GM19043 (cell line): ENCODE results near the gene CALN1.
"Not testable (repeated sequence)": the region's sequence is repeated elsewhere in the genome, so short reads cannot be mapped to it uniquely, and the experiment has no call there.

Experiments used
- ATAC-seq: cut with Tn5 transposase; IDR thresholded peaks from one replicate; pipeline ENCODE4 v1.9.1; 2021; ENCODE audit warnings: low read depth; ENCODE audit not compliant: unreplicated experiment

The CALN1 gene

GRCh38 chr7:72112530-72112929, 299.6 kb downstream of the CALN1 start:
- no peak for ATAC-seq

DNA sequence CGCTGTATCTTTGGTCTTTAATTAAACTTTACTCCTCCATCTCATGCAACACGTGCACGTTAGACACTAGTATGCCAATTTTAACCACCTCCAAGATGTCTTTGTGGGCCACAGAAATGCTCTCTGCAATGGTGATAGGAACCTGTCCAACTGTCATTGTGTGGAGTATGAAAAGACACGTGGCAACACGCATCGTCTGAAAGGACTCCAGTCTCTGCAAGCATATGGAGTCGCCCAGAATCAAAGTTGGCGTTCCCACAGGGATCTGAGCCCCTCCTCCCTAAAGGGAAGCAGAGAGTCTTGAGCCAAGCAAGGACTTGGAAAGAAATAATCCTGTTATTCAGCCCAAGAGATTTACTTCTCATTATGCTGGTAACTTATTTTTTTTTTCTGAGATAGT, 301.1 kb downstream of the CALN1 start:
- no peak for ATAC-seq

- no peak for ATAC-seq
Observed at GRCh38 chr7:72109566-72109965, 302.6 kb downstream of the CALN1 start.

DNA sequence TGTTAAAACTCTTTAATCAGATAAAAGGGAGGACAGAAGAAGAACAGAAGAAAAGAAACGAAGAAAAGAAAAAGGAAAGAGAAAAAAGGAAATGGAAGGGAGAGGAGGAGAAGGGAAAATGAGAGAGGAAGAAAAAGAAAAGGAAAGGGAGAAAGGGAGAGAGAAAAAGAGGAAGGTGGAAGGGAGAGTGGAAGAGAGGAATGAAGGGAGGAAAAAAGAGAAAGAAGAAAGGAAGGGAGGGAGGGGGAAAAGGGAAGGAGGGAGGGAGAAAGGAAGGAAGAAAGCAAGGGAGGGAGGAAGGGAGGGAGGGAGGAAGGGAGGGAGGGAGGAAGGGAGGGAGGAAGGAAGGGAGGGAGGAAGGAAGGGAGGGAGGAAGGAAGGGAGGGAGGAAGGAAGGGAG, 305.7 kb downstream of the CALN1 start:
- no peak for ATAC-seq

DNA sequence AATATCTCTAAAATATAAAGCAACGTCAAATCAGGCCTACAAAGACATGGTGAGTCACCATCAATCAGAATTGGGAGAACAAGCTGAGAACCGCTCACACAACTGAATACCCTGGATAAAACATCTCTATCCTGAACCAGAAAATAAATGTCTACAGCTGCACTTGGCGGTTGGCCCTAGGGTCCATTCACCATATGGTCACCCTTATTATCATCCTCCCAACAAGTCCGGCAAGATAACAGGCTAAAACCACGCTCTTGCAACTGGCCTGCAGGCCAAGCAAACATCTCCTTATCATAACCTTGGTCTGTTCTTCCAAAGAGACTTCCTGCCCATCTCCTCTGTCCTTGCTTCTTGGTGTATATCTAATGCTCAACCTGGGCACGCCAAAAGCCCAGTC, 310.7 kb downstream of the CALN1 start:
- ATAC-seq, result no peak

DNA sequence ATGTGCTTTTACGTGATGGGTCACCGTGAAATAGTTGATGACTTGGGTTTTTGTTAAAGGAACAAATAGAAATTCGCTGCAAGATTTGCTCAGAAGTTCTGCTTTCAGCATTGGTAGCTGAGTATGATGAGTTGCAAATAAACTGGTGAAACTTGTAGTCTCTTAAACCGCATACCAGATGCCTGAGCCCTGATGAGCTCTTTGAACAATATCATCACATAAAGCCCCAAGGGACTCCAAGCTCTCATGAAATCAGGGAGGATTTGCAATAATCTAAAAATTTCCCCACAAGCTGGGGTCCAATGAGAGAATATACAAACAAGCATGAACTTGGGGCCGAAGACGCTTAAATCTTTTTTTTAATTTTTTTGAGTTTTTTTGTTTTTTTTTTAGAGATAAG, 312.4 kb downstream of the CALN1 start:
- no peak for ATAC-seq

- no peak for ATAC-seq
Observed at GRCh38 chr7:72098807-72099580, 313.1 kb downstream of the CALN1 start.

DNA sequence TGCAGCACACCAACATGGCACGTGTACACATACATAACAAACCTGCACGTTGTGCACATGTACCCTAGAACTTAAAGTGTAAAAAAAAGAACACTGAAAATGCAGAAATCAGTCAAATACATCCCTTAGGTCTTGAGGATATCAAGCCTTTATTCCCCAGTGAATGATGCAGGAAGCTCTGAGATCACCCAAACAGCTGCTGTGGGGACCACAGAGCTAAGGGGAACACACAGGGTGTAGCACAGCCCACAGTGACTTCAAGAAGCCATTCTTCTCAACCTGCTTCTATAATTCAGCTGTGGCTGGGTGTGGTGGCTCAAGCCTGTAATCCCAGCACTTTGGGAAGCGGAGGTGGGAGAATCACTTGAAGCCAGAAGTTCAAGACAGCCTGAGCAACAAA, 314.9 kb downstream of the CALN1 start:
- no peak for ATAC-seq

DNA sequence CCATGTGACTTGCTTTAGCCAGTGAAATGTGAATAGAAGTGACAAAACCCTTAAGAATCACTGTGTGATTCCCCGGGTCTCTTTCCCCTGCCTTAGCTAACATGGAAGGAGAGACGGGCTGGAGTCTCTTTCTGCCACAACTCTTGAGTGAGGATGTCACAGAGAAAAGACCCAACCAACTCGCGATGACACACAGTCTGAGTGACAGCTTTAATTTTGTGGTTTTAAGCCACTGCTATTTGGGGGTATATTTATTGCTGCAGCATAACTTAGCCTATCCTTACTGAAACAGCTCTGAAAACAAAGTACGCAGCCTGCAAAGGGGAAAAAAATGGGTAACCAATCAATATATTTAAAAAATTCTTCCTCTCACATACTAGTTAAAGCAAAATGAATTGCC, 319.4 kb downstream of the CALN1 start:
- no peak for ATAC-seq

- ATAC-seq, result no peak
Observed at GRCh38 chr7:72087926-72088325, 324.2 kb downstream of the CALN1 start.

DNA sequence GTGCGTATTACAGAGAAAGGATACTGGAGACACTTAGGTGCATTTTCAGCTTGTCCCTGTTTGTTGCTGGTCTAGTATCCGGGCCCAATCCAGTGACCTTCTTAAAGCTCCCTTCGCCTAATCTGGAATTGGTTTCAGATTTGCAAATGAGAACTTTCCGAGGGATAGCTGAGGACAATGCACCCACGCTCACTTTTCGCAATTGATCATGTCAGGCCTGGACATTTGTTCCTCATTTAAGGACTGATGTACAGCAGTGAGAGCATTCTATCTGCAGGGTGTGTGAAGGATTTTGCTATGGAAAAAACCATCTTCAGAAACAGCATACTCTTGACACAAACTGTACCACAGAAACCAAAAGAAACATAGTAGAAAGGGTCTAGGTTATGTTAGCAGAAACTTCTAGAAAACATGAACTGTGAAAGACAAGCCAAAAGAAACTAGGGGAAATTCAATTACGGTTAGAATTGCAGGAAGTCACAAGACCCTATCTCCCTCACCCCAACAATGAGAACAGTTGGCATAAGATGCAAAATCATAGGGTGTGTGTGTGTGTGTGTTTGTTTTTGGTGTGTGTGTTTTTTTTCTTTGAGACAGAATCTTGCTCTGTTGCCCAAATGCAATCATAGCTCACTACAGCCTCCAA, 331.1 kb downstream of the CALN1 start:
- no peak for ATAC-seq

DNA sequence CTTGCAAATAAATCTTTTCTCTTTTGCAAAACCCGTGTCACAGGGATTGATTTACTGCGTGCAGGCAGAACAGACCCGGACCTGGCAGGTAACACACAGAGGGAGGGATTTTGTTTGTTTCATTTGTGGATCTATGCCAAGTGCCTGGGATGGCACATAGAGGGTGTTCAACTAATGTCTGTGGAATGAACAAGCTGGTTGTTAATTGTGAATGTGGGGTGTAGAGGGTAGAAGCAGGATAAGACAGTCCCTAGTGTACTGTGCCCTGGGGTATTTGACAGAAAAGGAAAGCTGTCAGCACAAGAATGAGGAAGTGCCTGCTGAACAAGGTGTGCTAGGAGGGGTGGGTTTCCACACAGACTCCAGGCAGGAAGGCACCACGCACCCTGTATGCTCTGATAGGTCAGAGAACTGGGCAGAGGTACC, 331.8 kb downstream of the CALN1 start:
- no peak for ATAC-seq

DNA sequence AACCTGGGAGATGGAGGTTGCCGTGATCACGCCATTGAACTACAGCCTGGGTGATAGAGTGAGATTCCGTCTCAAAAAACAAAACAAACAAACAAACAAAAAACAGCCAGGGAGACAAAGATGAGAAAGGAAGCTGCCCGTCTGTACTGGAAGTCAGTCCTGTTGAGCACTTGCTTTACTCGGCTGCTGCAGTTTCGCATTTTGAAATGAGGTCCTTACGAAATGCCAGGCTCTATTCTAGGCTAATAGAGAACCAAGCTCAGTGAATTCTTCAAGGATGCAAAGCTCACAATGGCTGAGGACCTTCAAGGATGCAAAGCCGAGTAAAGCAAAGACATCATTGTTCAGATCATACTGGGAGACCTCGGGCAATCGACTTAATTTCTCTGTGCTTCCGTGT, 333.3 kb downstream of the CALN1 start:
- ATAC-seq, result no peak

DNA sequence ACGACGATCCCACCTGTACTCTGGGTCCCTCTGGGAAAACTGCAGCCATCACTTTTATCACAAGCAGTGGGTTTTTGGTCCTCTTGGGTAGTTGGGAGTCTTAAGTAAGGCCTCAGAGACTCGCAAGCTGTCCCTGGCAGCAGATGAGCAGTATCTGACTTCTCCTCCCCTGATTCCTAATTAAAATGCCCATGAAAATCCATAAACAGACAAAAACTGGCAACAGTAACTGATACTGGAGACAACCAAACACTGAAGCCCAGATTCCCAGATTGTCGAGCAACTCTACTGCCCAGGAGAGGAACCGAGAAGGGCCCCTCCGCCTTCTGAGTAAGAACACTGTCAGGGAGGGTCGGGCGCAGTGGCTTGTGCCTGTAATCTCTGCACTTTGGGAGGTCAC, 333.8 kb downstream of the CALN1 start:
- no peak for ATAC-seq

DNA sequence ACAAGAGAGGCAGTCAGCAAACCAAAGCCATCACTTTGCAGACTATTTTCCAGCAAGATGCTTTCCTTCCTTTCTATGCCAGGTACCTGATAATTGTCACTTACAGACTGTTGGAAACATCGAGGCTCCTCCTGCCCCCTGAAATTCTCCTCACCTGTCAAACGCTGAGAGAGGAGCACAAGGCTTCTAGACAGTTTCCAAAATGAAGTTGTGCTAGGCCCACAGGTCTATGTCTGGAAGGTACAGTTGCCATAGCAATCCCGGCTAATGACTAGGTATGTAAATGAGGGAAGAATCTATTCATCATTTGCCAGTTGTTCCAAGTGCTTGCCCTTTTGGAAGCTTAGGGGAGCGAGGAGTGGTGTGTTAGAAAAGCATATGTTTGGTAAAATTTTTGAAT, 334.4 kb downstream of the CALN1 start:
- no peak for ATAC-seq

DNA sequence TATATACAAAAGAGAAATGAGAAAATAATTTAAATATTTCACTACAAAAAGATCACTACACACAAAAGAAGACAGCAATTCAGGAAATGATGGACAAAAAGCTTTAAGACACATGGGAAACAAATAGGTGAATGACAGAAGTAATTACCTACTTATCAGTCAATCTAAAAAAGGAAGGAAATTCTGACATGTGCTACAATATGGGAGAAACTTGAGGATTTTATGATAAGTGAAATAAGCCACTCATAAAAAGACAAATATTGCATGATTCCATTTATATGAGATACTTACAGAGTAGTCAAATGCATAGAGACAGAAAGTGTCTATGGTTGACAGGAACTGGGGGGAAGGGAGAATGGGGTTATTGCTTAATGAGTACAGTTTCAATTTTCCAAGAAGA, 339.2 kb downstream of the CALN1 start:
- ATAC-seq, result no peak

DNA sequence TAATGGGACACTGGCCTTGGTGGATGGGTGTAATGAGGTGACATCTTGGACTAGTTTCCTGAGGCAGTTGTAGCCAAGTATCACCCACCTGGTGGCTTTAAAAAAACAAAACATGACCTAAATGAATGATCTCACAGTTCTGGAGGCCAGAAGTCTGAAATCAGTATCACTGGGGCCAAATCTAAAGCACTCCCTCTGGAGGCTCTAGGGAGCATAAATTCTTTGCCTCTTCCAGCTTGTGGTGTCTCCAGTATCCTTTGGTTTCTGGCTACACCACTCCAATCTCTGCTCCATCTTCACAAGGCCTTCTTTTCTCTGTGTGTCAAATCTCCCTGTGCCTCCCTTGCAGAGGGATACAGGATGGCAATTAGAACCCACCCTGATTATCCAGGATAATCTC, 342.9 kb downstream of the CALN1 start:
- ATAC-seq, result no peak

- ATAC-seq, result not testable (repeated sequence)
Observed at GRCh38 chr7:72065764-72066163, 346.4 kb downstream of the CALN1 start.

DNA sequence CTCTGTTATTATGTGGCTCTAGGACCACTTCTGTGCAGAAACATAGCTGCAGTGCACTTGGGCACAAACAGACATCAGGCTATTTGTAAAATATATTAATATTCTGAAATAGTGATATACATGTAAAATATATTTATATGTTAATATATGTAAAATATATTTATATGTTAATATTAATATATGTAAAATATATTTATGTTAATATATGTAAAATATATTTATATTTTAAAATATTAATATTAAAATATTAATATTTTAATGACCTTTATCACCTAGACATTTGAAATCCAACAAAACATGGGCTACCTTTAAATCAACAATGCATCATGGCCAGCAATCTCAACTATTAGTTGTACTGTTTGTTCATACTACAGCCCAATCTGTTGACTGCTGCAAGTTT, 347.2 kb downstream of the CALN1 start:
- ATAC-seq, result no peak

GRCh38 chr7:72063330-72063729, 348.8 kb downstream of the CALN1 start:
- ATAC-seq, result no peak

- ATAC-seq, result no peak
Observed at GRCh38 chr7:72062666-72063065, 349.5 kb downstream of the CALN1 start.

- ATAC-seq, result no peak
Observed at GRCh38 chr7:72059925-72060324, 352.2 kb downstream of the CALN1 start.
